Gastroesophageal sphincter (tissue), 3 donors: ENCODE data around the gene ZSCAN16.

Source experiments
- POLR2A ChIP-seq, 2 donors: fragments of 450-650 bp; IDR thresholded peaks; one replicate each; pipeline ENCODE4 v1.6.1; 2017; ENCODE audit warnings: antibody characterized with exemption in 2 of 2, mild to moderate bottlenecking in 2 of 2, moderate library complexity in 1 of 2
- TF ChIP-seq, protein P1 (sequence below), 4 experiments: fragments of 200-600 bp in 2 of 4; fragments of 450-650 bp in 2 of 4; sonication (generic) in 1 of 4; IDR thresholded peaks; one replicate each; pipeline ENCODE4 v1.5.1; 2017 to 2019; ENCODE audit warnings: antibody characterized with exemption in 4 of 4, mild to moderate bottlenecking in 2 of 4, moderate library complexity in 2 of 4

DNA sequence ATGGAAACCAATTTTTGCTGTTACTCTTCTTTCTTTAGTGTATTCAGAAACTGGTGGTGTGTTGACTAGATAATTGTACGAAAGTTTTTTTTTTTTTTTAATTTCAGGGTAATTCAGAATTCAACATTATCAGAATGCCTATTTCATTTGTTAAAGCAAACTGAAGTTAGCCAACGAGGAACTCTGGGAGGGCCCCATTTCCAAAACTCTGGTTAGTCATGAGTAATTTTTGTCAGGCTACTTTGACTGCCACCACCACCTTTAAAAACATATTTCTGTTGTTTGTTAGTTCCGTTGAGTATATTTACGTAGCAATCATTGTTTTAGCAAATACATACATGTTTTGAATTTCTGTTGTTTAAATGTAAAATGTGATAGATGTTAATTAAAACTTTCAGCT is 18.0 kb downstream of the ZSCAN16 start:
- no peak for TF ChIP-seq POLR2A (IDR thresholded peaks at IDR 0.05)
- TF ChIP-seq, protein P1, sequence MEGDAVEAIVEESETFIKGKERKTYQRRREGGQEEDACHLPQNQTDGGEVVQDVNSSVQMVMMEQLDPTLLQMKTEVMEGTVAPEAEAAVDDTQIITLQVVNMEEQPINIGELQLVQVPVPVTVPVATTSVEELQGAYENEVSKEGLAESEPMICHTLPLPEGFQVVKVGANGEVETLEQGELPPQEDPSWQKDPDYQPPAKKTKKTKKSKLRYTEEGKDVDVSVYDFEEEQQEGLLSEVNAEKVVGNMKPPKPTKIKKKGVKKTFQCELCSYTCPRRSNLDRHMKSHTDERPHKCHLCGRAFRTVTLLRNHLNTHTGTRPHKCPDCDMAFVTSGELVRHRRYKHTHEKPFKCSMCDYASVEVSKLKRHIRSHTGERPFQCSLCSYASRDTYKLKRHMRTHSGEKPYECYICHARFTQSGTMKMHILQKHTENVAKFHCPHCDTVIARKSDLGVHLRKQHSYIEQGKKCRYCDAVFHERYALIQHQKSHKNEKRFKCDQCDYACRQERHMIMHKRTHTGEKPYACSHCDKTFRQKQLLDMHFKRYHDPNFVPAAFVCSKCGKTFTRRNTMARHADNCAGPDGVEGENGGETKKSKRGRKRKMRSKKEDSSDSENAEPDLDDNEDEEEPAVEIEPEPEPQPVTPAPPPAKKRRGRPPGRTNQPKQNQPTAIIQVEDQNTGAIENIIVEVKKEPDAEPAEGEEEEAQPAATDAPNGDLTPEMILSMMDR (IDR thresholded peaks at IDR 0.05): no peak
